GM10266 (cell line): Measurements from ENCODE around the gene ENAH.
"Not testable (repeated sequence)": the region's sequence is repeated elsewhere in the genome, so short reads cannot be mapped to it uniquely, and the experiment has no call there.

Experiments used
- DNase-seq: peaks from one replicate; pipeline ENCODE4 v3.0.0; 2012; ENCODE audit errors: extremely low spot score
- CTCF ChIP-seq: IDR thresholded peaks from 2 replicates; pipeline ENCODE4 v1.5.1; 2012; ENCODE audit warnings: mild to moderate bottlenecking, low read depth; ENCODE audit not compliant: control insufficient read depth, insufficient read depth; ENCODE audit errors: missing control alignments

The ENAH gene

GRCh38 chr1:225511828-225512381 lies 141.0 kb downstream of the ENAH start:
- no peak for TF ChIP-seq CTCF
- DNase-seq, result no peak

- DNase-seq, result not testable (repeated sequence)
These were observed 142.2 kb downstream of the ENAH start for GRCh38 chr1:225510740-225511139.

- no peak for TF ChIP-seq CTCF
- DNase-seq, result no peak
These were observed 143.2 kb downstream of the ENAH start for GRCh38 chr1:225509770-225510169.

- no peak for DNase-seq
- TF ChIP-seq CTCF, result no peak
These were observed 143.6 kb downstream of the ENAH start for GRCh38 chr1:225509376-225509707.

- DNase-seq, result no peak
- no peak for TF ChIP-seq CTCF
These were observed 144.2 kb downstream of the ENAH start for GRCh38 chr1:225508538-225509375.

- no peak for TF ChIP-seq CTCF
- DNase-seq, result no peak
These were observed 146.2 kb downstream of the ENAH start for GRCh38 chr1:225506727-225507126.

- no peak for DNase-seq
- no peak for TF ChIP-seq CTCF
These were observed 148.1 kb downstream of the ENAH start for GRCh38 chr1:225504776-225505175.

GRCh38 chr1:225500624-225501192 lies 152.2 kb downstream of the ENAH start:
- no peak for TF ChIP-seq CTCF
- no peak for DNase-seq
